Cortex of kidney (tissue), 1 donor: ENCODE results near the gene C2CD4A.
"Not testable (repeated sequence)": the region's sequence is repeated elsewhere in the genome, so short reads cannot be mapped to it uniquely, and the experiment has no call there.

Source experiments
- DNase-seq: peaks from one replicate; lab custom pipeline; 2025; lab: John Stamatoyannopoulos, UW

C2CD4A gene

GRCh38 chr15:62066663-62067447, at the start of gene C2CD4A:
TSS of gene C2CD4A (plus strand) at chr15:62066977. CDS start at chr15:62067614, 637 bp downstream.
- no peak for DNase-seq

DNA sequence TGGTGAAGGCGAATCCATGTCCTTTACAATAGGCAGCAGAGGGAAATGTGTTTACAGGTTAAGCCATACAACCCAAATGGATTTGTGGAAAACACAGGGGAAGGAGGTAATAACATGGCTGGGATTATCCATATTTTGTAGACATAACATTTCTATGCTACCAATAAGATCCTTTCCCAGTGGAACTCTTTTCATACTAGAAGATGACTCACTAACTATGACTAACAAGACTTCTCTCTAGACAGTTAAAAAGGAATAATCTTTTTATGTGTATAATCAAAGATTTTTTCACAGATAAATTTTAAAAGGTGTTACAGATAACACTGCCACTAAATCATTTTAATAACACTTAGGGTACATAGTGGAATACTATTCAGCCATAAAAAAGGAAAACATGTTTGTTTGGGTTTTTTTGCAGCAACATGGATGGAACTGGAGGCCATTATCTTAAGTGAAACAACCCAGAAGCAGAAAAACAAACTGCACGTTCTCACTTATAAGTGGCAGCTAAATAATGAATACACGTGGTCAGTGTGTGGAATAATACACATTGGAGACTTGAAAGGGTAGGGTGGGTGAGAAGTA, 46.1 kb upstream of the C2CD4A start:
- no peak for DNase-seq

DNA sequence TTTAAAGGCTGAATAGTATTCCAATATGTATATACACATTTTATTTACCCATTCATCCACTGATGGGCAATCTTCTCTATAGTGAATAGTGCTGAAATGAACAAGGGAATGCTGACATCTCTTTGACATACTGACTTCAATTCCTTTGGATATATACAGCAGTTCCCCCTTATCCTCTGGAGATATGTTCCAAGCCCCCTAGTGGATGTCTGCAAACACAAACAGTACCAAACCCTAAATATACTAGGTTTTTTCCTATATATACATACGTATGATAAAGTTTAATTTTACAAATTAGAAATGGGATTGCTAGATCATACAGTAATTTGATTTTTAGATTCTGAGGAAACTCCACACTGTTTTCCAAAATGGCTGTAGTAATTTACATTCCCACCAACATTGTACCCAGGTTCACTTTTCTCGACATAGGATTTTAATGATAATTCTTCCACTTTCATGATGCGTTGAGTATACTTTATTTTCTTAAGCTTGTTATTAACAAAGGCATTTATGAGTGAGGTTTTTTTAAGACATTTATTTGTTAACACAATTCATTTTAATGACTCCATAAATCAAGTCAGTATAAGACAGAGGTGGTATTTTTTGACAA, 44.7 kb upstream of the C2CD4A start:
- no peak for DNase-seq

- DNase-seq, result no peak
These were observed 40.1 kb upstream of the C2CD4A start for GRCh38 chr15:62026487-62027262.

- no peak for DNase-seq
These were observed 39.6 kb upstream of the C2CD4A start for GRCh38 chr15:62027263-62027565.

DNA sequence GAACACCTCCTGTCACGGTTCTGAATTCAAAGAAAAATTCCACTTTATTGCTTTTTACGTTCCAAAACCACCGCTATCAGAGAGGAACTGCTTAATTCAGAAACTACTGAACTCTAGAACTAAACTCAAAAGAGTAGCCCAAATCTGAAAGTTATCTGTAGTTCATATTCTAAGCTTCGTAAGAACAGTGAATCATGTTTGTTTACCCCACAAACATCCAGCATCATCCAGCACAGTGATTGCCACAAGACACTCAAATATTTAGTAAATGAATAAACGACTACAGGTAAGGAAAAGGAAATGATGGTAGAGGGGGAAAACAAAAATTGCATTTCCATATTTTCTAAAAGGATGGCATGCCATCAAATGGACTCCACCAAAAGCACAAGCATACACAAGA, 38.9 kb upstream of the C2CD4A start:
- DNase-seq, result no peak

DNA sequence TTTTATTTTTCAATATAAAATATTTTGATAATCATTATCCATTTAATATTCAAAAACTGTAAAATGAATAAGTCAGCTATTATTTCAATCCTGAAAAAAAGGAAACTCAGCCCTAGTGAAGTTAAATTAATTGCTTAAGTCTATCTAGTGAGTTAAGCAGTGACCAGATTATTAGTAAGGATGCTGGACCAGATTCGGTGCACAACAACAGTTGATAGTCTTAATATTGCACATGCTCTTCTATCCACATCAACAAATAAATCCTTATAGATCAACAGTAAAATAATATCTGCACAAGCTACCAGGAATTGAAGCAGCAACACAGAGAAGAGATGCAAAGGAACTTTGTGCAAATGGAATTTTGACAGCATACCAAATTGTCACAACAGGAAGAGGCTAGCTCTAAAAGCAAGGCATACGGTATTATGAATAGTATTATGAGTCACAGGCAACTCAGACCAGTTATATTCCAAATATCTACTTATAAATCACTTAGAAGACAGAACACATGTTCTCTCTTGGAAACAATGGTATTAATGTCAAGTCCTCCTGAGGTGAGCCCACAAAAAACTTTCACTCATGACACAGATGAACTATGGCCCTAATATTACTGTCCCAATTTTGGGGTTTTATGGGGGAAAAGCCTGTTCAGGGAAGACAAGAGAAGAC, 31.4 kb upstream of the C2CD4A start:
- DNase-seq, result no peak

GRCh38 chr15:62046078-62046743, 20.6 kb upstream of the C2CD4A start:
- DNase-seq, result no peak

GRCh38 chr15:62047282-62047827, 19.4 kb upstream of the C2CD4A start:
- no peak for DNase-seq

- not testable (repeated sequence) for DNase-seq
These were observed 18.5 kb upstream of the C2CD4A start for GRCh38 chr15:62048254-62048653.

GRCh38 chr15:62050115-62050514, 16.7 kb upstream of the C2CD4A start:
- DNase-seq, result no peak

- DNase-seq, result no peak
These were observed 15.6 kb upstream of the C2CD4A start for GRCh38 chr15:62051166-62051565.

DNA sequence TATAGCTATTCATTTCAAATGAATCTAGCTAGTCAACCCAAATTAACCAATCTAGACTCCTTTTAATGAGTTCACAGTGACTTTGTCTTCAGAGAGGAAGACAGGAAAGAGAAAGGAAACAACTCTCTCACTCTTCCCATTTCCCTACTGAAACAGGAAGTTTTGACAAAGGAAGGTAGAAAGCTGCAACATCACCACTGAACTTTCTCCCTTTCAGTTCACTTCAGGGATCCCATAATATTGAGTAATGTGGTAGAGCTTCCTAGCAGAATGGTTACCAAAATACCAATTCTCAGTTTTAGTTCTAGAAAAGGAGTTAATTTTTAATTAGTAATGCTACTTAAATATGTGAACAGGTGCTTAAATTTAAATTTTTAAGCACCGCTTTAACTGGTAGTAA, 14.1 kb upstream of the C2CD4A start:
- no peak for DNase-seq

DNA sequence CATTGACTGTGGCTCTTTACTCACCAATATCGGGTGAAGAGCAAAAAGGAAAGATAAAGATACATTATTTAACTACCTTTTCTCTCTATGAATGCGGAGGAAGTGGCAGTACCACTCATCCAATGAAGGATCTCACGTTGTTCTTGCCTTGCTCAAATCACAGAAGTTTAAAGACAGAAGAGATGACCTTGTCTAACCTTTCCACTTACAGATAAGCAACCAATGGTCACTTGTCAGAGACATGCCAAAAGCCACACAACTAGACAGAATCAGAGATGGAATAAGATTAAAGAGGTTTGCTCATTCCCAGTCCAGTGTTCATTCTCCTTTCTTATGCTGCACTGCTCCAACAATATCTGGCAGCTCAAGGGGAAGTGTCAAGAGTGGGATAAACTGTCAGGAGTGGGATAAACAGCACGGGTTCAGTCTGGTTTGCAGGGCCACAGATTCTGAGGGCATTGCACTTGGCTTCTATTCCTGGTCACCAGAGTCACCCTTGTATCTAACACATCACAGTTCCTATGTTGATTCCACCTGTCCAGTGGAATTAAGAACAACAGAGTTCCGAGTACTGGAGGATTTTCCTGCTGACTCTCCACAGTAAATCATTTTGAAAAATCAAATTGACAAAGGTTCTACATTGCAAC, 13.2 kb upstream of the C2CD4A start:
- no peak for DNase-seq

DNA sequence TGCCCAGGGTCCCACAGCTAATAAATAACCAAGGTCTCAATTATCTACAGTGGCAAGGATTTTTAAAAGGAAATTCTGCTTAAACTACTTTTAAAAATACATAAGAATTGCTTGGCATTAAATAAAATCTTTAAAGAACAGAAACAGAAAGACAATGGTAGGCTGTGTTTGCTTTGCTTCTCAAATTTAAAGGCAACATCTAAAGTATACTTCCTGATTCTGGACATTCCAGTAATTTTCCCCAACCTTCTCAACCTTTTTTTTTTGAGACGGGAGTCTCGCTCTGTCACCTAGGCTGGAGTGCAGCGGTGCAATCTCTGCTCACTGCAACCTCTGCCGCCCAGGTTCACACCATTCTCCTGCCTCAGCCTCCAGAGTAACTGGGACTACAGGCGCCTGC, 11.8 kb upstream of the C2CD4A start:
- DNase-seq, result no peak

- DNase-seq, result no peak
These were observed 9.3 kb upstream of the C2CD4A start for GRCh38 chr15:62057341-62057980.

DNA sequence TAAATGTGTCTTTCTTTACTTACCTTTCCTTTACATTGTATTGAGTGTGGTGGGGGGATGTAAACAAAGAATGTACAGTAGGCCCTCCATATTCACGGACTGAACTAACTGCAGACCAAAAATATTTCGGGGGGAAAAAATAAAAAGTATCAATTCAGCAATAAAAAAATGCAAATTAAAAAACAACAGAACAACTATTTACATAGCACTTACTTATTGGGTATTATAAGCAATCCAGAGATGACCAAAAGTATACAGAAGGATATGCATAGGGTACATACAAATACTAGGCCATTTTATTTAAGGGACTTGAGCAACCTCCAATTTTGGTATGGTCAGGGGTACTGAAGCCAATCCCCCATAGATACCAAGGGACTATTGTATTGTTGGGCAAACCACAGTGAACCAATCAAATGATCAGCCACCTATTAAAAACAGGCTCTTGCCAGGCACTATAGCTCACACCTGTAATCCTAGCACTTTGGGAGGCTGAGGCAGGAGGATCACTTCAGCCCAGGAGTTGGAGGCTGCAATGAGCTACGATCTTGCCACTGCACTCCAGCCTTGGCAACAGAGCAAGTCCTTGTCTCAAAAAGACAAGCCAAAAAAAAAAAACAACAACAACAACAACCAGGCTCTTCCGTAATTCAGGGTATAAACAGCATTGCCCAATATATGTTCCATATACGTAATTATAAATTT, 8.3 kb upstream of the C2CD4A start:
- DNase-seq, result no peak

- no peak for DNase-seq
These were observed 7.5 kb upstream of the C2CD4A start for GRCh38 chr15:62059108-62059815.

GRCh38 chr15:62059816-62060112, 7.0 kb upstream of the C2CD4A start:
- no peak for DNase-seq
